HTR-8/SVneo (cell line): ENCODE data around the gene PDE4A.
"Not testable (repeated sequence)": the region's sequence is repeated elsewhere in the genome, so short reads cannot be mapped to it uniquely, and the experiment has no call there.

Experiments
- DNase-seq: peaks from one replicate; pipeline ENCODE4 v3.0.0; 2011; ENCODE audit warnings: low spot score, mixed read lengths; ENCODE audit not compliant: insufficient read length
- FAIRE-seq: peaks from 2 replicates; lab custom pipeline; 2011; peaks lifted over from hg19 to GRCh38; lab: Jason Lieb, UNC

PDE4A gene

DNA sequence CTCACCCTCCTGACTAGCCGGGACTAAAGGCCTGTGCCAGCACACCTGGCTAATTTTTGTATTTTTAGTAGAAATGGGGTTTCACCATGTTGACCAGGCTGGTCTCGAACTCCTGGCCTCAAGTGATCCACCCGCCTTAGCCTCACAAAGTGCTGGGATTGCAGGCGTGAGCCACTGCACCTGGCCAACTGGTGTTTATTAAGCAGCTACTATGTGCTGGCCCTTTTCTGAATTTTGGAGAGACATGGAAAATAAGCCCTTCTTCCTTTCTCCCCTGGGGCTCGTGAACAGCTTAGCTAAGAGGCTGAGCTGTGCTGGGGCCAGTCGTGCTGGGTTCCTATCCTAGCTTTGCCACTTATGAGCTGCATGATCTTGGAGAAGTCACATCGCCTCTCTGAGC, 38.4 kb downstream of the PDE4A start:
- not testable (repeated sequence) for FAIRE-seq

DNA sequence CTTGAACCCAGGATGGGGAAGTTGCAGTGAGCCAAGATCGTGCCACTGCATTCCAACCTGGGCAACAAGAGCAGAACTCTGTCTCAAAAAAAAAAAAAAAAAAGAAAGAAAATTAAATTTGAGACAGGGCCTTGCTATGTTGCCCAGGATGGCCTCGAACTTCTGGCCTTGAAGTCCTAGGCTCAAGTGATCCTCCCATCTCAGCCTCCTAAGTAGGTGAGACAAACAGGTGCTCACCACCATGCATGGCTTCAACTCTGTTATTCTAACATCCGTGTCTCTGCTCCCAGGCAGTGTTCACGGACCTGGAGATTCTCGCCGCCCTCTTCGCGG, 40.3 kb downstream of the PDE4A start:
- FAIRE-seq (no peak), DNase-seq (no peak)

More for the DNA sequence above, 38.4 kb downstream of the PDE4A start:
- not testable (repeated sequence) for DNase-seq

DNA sequence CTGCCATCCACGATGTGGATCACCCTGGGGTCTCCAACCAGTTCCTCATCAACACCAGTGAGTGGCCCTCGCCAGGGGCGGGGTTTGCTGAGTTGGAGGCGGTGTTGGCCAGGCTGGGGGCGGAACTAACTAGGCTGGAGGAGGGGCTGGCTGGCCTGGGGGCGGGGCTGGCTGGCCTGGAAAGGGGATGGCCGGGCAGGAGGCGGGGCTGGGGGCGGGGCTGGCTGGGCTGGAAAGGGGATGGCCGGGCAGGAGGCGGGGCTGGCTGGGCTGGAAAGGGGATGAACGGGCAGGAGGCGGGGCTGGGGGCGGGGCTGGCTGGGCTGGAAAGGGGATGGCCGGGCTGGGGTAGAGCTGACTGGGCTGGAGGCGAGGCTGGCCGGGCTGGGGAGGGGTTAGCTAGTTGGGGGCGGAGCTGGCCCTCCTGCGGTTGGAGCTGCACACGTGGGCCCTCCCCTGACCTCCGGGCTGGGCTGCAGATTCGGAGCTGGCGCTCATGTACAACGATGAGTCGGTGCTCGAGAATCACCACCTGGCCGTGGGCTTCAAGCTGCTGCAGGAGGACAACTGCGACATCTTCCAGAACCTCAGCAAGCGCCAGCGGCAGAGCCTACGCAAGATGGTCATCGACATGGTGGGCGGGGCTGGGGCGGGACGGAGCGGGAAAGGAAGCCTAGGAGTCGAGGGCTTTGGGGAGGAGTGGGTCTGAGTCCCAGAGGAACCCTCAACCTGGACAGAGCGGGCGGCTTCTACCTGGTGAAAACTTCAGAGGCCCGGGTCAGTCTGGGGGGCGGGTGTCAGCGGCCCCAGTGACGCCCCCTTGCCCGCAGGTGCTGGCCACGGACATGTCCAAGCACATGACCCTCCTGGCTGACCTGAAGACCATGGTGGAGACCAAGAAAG, 41.0 kb downstream of the PDE4A start:
- FAIRE-seq (peak; percentile 89), DNase-seq (peak; percentile 86)

DNA sequence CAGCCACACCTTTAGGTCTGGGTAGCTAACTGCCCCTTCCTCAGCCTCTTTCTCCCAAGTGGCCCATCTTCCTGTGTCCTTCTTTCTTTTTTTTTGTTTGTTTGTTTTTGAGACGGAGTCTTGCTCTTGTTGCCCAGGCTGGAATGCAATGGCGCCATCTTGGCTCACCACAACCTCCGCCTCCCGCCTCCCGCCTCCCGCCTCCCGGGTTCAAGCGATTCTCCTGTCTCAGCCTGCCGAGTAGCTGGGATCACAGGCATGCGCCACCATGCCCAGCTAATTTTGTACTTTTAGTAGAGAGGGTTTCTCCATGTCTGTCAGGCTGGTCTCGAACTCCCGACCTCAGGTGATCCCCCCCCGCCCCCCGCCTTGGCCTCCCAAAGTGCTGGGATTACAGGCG, 41.7 kb downstream of the PDE4A start:
- not testable (repeated sequence) for DNase-seq, FAIRE-seq

DNA sequence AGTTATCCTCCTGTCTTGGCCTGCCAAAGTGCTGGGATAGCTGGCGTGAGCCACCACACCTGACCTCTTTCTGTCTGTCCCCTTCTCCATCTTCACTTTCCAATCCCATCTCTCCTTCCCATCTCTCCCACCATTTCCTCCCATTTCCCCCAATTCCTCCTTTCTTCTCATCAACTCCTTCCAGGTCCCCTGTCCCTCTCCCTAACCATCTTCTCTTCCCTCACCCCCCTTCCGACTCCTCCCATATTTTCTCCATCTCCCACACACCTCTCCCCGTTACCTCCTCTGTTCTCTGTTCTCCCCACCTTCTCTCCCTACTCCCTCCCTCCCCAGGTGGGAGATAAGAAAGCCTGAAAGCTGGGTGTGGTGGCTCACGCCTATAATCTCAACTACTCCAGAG, 42.2 kb downstream of the PDE4A start:
- DNase-seq (no peak), FAIRE-seq (no peak)

DNA sequence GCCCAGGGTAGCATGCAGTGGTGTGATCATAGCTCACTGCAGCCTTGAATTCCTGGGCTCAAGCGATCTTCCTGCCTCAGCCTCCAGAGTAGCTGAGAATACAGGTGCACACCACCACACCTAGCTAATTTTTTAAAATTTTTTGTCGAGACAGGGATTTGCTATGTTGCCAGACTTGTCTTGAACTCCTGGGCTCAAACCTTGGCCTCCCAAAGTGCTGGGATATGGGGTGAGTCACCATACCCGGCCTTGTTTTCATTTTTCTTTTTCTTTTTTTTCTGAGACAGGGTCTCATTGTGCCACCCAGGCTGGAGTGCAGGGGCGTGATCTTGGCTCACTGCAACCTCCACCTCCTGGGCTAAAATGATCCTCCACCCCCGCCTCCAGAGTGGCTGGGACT, 44.1 kb downstream of the PDE4A start:
- DNase-seq (no peak), FAIRE-seq (no peak)

DNA sequence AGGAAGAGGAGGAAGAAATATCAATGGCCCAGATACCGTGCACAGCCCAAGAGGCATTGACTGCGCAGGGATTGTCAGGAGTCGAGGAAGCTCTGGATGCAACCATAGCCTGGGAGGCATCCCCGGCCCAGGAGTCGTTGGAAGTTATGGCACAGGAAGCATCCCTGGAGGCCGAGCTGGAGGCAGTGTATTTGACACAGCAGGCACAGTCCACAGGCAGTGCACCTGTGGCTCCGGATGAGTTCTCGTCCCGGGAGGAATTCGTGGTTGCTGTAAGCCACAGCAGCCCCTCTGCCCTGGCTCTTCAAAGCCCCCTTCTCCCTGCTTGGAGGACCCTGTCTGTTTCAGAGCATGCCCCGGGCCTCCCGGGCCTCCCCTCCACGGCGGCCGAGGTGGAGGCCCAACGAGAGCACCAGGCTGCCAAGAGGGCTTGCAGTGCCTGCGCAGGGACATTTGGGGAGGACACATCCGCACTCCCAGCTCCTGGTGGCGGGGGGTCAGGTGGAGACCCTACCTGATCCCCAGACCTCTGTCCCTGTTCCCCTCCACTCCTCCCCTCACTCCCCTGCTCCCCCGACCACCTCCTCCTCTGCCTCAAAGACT, 46.9 kb downstream of the PDE4A start:
- FAIRE-seq (no peak), DNase-seq (no peak)

DNA sequence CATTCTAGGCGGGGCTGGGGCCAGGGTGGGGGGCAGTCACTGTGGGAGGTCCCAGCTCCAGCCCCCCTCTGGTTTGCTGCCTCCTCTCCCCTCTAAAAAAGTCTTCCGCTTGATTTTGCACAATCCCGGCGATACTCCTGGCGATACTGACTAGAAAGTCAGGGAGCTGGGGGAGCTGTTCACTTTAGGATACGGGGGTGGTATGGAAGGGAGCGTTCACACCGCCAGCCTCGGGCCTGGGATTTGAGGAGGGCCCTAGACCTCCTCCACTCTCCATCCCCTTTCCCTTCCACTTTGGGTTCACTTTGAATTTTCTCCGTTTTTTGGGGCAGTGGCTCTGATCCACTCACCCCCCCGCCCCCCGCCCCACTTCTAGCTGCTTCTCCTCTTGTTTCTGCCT, 47.8 kb downstream of the PDE4A start:
- FAIRE-seq: no peak
- no peak for DNase-seq

DNA sequence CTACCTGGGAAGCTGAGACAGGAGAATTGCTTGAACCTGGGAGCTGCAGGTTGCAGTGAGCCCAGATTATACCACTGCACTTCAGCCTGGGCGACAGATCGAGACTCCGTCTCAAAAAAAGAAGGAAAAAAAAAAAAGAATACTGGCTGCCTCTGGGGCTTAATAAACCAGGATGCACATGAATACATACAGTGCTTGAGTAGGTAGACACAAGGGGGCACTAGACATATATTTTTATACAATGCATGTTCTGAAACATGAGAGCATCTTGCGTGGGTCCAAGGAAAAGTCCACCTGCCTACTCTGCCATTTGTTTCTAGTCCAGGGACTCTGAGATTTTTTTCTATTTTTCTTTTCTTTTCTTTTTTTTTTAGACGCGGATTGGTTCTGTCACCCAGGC, 51.6 kb downstream of the PDE4A start:
- DNase-seq: peak; percentile 59
- no peak for FAIRE-seq

DNA sequence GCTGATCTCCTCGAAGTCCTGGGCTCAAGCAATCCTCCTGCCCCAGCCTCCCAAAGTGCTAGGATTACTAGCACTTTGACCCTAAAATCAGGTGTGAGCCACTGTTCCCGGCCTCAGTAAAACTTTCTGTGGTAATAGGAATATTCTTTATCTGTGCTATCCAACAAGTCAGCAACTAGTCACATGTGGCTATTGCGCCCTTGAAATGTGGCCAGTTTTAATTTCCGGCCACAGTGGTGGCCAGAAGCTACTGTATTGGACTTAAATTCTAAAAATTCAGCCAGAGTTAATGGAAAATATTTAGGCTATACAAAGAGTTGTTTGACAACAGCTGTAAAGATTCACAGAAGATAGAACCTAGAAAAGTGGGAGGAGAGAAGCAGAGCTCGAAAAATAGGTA, 52.9 kb downstream of the PDE4A start:
- no peak for DNase-seq
- FAIRE-seq: no peak

DNA sequence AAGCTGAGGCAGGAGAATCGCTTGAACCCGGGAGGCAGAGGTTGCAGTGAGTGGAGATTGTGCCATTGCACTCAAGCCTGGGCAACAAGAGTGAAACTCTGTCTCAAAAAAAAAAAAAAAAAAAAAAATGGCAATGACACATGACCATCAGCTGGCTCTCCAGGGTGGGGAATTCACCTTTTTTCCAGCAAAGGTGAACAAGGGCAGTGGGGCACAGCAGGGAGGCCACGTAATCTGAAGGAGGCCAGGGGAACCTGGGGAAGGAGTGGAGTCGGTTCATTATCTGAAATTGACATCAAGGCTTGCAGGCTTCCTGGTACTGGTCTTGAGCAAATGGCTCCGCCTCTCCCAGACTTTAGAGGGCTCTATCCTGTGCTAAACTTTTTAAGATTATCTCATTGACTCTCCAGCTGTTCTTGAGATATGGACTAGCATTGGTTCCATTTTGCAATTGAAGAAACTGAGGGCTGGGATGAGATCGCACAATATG, 54.7 kb downstream of the PDE4A start:
- no peak for FAIRE-seq
- no peak for DNase-seq

DNA sequence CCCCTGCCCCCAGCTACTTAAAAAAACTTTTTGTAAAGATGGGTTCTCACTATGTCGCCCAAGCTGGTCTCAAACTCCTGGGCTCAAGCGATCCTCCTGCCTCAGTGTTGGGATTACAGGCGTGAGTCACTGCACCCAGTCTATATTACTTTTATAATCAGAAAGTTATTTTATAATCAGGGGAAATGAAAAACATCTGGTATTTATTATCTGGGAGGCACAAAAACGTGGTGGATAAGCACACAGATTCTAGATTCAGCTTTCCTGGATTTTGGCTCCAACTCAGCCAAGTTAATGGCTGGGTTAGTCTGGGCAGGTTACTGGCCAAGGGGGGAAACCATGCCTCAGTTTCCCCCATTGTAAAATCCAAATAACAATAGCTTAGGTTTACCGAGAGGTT, 58.1 kb downstream of the PDE4A start:
- no peak for FAIRE-seq
- no peak for DNase-seq

DNA sequence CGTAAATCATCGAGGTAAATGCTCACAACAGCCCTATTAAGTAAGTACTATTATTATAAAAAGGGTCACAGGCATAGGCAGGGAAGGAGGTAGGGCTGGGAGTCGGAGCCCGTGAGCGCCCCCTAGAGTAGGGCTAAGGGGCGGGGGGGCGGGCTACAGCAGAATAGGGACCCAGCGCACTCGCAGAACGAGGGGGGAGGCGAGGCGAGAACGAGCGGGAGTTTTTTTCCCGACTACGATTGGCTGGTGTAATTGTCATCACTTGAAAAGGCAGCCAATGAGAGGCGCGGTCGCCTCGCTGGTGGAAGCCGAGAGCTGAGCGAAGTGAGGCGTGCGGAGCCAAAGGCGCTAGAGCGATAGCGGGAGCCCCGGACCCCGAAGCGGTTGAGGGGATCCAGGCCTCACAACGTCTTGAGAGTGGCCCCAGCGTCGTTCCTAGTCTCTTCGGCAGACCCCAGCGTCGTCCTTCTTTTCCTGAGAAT, 58.6 kb downstream of the PDE4A start:
- no peak for FAIRE-seq
- peak; percentile 59 for DNase-seq

DNA sequence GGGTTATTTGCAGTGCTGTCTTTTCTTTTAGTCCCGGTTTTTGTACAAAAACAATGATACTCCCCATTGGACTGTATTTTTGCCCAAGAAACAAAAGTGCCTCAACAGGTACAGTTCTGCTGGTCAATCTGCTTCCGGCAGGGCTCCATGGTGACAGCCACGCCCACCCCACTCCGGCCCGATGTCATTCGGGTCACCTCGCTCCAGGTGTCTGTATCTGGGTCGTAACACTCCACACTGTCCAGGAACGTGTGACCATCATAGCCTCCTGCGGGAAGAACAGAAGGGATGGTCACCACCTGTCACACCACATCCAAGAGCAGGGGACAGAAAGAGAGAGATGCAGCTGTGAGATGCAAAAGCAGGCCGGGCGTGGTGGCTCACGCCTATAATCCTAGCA, 66.2 kb downstream of the PDE4A start:
- DNase-seq (no peak), FAIRE-seq (no peak)

DNA sequence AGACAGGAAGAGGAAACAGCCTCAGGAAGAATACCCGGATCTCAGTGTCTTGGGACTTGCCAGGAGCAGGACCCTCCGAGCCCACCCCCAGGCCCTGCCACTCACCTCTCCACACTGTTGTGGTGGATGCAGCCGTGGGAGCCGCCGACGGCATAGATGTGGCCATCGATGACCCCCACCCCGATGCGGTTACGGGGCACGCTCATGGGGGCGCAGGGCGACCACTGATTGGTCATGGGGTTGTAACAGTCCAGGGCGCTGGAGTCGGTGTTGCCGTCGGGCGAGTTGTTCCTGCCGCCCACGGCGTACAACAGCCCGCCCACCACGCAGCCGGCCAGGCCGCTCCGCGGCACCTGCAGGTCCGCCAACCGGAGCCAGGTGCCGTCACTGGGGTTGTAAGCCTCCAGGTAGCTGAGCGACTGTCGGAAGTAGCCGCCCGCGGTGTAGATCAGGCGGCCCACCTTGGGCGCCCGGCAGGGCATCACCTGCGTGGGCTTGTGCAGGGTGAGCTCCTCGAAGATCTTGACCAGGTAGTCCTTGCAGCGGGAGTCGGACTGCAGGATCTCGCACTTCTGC, 71.2 kb downstream of the PDE4A start:
- no peak for DNase-seq
- FAIRE-seq: no peak

DNA sequence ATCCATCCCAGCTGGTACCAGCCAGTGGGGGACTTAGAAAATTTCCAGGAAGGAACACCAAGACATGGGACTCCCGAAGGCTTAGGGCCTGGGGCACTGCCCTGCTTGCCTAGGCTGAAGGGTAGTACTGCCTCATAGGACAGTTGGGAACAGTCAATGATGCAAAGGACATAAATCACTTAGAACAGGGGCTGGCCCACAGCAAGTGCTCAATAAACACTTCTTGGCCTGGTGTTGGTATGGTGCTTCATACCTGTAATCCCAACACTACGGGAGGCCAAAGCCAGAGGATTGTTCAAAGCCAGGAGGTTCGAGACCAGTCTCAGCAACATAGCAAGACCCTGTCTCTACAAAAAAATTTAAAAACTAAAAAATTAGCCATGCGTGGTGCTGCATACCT, 77.0 kb downstream of the PDE4A start:
- FAIRE-seq: no peak

DNA sequence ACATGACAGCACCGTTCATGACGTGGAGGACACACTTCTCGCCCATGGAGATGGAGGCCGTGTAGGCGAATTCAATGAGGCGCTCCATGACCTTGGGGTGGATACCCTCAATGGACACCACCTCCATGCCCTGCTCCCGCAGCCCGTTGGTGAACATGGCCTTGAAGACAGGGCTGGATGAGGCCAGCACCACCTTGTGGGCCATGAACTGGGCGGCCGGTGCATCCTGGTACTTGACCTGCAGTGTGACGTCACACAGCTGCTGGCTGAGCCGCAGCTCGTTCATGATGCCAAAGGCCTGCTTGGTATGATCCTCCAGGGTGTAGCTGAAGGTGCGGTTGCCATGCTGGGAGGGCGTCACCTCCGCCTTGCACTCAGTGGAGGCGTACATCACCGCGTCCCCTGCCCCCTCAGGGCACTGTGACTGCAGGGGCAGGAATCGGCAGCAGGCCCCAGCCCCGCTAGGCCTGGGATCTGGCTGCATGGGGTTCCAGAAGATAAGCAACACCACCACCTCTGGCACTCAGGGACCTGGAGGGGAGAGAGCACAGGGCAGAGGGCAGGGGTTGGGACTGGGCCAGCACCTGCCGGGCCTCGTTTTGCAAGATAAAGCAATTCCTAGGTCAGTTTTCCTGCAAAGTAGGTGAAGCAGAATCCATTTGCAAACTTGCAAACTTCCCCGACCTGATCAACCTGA, 79.4 kb downstream of the PDE4A start:
- DNase-seq (no peak), FAIRE-seq (no peak)

More for the DNA sequence above, 77.0 kb downstream of the PDE4A start:
- no peak for DNase-seq

DNA sequence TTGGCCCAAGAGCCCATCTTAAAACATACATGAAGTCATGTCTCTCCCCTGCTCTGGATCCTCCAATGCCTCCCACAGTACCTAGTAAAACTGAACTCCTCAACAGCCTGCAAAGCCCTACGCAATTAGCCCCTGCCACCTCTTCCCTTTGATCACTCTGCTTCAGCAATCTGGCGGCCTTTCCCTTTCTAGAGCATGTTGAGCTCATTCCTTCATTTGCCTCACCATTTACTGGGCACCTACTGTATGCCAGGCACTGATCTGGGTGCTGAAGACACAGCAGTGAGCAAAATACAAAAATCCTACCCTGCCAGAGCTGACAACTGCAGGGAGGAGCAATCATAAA, 79.9 kb downstream of the PDE4A start:
- FAIRE-seq: no peak

DNA sequence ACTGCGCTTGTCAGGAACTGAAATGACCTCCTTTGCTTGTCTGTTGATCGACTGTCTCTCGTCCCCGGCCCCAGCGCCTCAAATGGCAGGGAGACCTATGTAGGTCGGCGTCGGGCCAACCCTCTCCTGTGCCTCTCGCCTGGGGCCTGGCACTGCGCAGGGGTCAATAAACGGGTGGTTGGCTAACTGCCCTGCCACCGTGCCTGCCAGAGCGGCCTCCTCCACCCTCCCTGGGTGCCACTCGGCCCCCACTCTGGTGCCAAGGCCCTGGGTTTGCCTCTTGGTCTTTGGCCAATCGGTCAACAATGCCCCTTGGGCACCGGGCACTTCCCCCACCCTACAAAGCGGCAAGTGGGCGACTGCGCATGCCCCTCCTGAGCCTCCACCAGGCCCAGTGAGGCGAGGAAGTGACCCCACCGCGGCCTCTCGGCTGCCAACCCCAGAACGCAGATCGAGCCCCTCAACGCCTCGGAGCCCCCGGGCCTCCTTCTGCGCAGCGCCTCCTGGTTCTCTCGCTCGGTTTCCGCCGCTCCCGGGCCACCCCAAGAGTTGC, 81.7 kb downstream of the PDE4A start:
- peak; percentile 78 for FAIRE-seq

More for the DNA sequence above, 79.9 kb downstream of the PDE4A start:
- DNase-seq: no peak

DNA sequence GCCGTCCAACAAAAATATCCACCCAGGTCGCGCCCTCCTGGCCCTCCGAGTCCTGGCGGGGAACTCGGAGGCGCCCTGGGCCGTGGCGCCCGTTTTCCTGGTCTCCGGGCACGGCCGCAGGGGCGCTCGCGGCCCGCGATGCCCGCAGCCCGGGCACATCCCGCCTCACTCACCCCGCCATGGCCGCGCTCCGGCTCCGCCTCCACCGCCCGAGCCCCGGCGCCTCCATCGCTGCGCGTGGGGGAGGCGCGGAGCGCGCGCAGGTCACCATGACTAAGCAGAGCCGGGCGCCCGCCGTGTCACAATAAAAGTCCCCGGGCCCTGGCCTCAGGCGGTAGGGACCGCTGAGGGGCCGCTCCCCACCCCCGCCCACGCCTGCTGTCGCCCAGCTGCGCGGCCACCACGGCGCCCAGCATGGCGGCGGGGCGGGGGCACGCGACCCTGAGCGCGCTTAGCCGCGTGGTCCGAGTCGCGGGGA, 82.2 kb downstream of the PDE4A start:
- FAIRE-seq: peak; percentile 72
- peak; percentile 95 for DNase-seq

More for the DNA sequence above, 81.7 kb downstream of the PDE4A start:
- DNase-seq: peak; percentile 87
